ENCODE results near the gene ZNF497.
"Not testable (repeated sequence)": the region's sequence is repeated elsewhere in the genome, so short reads cannot be mapped to it uniquely, and the experiment has no call there.

Gene ZNF497

GRCh38 chr19:58362272-58362994 is at the start of gene ZNF497:
Gene ZNF497 (minus strand): TSS chr19:58362751. CDS start chr19:58357635, 5,116 bp downstream.
- DNase-seq, result peak; percentile 97

GRCh38 chr19:58409010-58409790 is 46.6 kb upstream of the ZNF497 start:
- DNase-seq, result no peak

- DNase-seq, result peak; percentile 91
These were observed 45.8 kb upstream of the ZNF497 start, which contains the start of gene ZNF584 for GRCh38 chr19:58408152-58409009. Gene ZNF584 (plus strand): TSS chr19:58408649. CDS start chr19:58409148, 499 bp downstream.

GRCh38 chr19:58407658-58408151 is 45.2 kb upstream of the ZNF497 start:
- DNase-seq, result no peak

- no peak for DNase-seq
These were observed 44.5 kb upstream of the ZNF497 start for GRCh38 chr19:58406818-58407657.

GRCh38 chr19:58403920-58404478 is 41.4 kb upstream of the ZNF497 start:
- not testable (repeated sequence) for DNase-seq

- no peak for DNase-seq
These were observed 39.4 kb upstream of the ZNF497 start for GRCh38 chr19:58401840-58402421.

GRCh38 chr19:58400916-58401839 is 38.6 kb upstream of the ZNF497 start:
- DNase-seq, result peak; percentile 99

GRCh38 chr19:58400316-58400915 is 37.9 kb upstream of the ZNF497 start:
- DNase-seq, result no peak

- DNase-seq, result no peak
These were observed 37.4 kb upstream of the ZNF497 start for GRCh38 chr19:58399903-58400302.

GRCh38 chr19:58398545-58398944 is 36.0 kb upstream of the ZNF497 start:
- DNase-seq, result no peak

- DNase-seq, result no peak
These were observed 35.5 kb upstream of the ZNF497 start for GRCh38 chr19:58398087-58398486.

GRCh38 chr19:58397533-58398037 is 35.0 kb upstream of the ZNF497 start:
- no peak for DNase-seq

- DNase-seq, result no peak
These were observed 34.4 kb upstream of the ZNF497 start for GRCh38 chr19:58396691-58397532.

GRCh38 chr19:58395979-58396627 is 33.6 kb upstream of the ZNF497 start:
- no peak for DNase-seq

GRCh38 chr19:58395220-58395978 is 32.8 kb upstream of the ZNF497 start, which contains the start of gene RNF225:
Gene RNF225 (plus strand): TSS chr19:58395656. CDS start chr19:58396090, 434 bp downstream.
- DNase-seq, result no peak

GRCh38 chr19:58394821-58395219 is 32.3 kb upstream of the ZNF497 start:
- DNase-seq, result no peak
